ENCODE measurements around the gene CIAPIN1. TPM values are rescaled to one million over a fixed set of nuclear protein-coding genes. Genes with fewer than 3 reads are reported as not detected.

The CIAPIN1 gene
- total and polyA plus RNA-seq, 2 of the 4 experiments (the other 2 are of a cell fraction) = 41.6 to 47.7 TPM

DNA sequence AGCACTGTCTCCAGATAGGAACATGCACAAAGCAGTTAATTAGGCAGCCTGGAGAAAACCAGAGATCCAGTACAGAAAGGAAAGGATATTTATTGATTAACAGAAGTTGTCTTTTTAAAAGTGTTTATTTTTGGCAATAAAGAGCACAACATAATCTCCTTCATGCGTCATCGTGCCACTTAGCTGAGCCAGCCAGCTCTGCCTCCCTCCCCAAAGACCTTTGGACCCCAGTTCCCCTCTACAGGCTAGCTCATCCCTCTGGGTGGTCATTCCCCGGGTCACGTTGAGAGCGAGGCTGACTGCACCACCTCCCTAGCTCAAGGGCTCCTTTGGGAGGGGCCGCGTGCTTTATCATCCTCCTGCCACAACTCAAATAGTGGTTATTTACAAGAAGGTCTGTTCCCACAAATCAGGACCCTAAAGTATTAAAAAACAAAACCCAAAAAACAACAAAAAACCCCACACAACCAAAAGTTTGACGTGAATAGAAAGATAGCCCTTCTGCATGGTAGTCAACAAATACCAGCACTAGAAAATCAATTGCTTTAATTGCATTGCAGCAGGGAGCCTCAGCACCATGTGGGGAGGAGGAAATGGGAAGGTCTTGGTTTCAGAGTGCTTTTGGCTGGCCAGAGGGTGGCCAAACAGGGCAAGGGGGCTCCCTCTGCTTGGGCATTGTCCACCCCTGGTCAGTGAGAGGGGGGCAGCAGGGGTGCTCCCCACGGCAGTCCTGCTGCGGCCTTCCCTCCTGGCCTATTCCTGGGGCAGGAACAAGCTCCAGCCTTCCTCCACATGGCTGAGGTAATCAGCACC, 24.9 kb upstream of the CIAPIN1 start:
- Histone ChIP-seq H3K79me1 (ENCODE audit: low read depth in 1 of 2, low read length in 2 of 2) (peaks cover 10 to 14% of the 10 kb centered on the region in 2 experiments), H4K5ac (ENCODE audit: low read depth, low read length) (no peak overlapping the region), H3K4me2 (ENCODE audit: low read depth, low read length) (no peak overlapping the region), H2BK120ac (ENCODE audit: low read depth, low read length) (no peak overlapping the region), H3K4me1 (ENCODE audit: control insufficient read depth, insufficient read depth, low read length) (no peaks in the 10 kb centered on the region), H3K9me3 (ENCODE audit: control insufficient read depth, insufficient read depth, low read length) (no peaks in the 10 kb centered on the region), H2AK5ac (ENCODE audit: low read depth, low read length) (no peak overlapping the region), H3K18ac (ENCODE audit: low read depth, low read length) (no peak overlapping the region), H3K14ac (replicated peaks; ENCODE audit: low read depth, low read length) (no peak overlapping the region), H3K36me3 (ENCODE audit: control insufficient read depth, insufficient read depth, low read length) (peaks cover 52% of the 10 kb centered on the region), H3K9ac (ENCODE audit: low read depth, low read length) (no peak overlapping the region), H4K8ac (ENCODE audit: low read depth in 2 of 2, low read length in 2 of 2) (no peak overlapping the region), H2BK5ac (ENCODE audit: low read depth, low read length, poor library complexity, severe bottlenecking) (no peak overlapping the region), H3K4me3 (ENCODE audit: insufficient read depth, low read depth, low read length) (no peak overlapping the region), H2AFZ (replicated peaks; ENCODE audit: low read length, poor library complexity) (no peak overlapping the region), H2BK20ac (ENCODE audit: low read depth, low read length) (no peak overlapping the region), H3K27ac (ENCODE audit: insufficient read depth, low read length) (no peak overlapping the region), H3K9me1 (ENCODE audit: insufficient read depth, low read length) (no peaks in the 10 kb centered on the region), H2BK15ac (ENCODE audit: low read depth, low read length) (no peak overlapping the region), H4K91ac (ENCODE audit: insufficient read depth, low read depth, low read length) (no peak overlapping the region), H2AK9ac (replicated peaks; ENCODE audit: low read depth, low read length, poor library complexity) (no peak overlapping the region), H3K56ac (ENCODE audit: extremely low read depth, insufficient read depth, low read length) (no peak overlapping the region), H3K4ac (ENCODE audit: low read depth, low read length) (no peak overlapping the region), H4K20me1 (ENCODE audit: insufficient read depth, low read length) (0 out of 2 replicates have a peak, but pooled peaks cover 8% of the 10 kb centered on the region), H3K27me3 (ENCODE audit: control insufficient read depth, insufficient read depth, low read length) (no peaks in the 10 kb centered on the region), H3K23ac (ENCODE audit: low read depth, low read length) (no peak overlapping the region)
- WGBS, 2 experiments (ENCODE audit: extremely low coverage in 2 of 2, insufficient read length in 1 of 2) = no CpG with 5 or more reads among the region's 10 CpGs
- DNase-seq (no peak), ATAC-seq (ENCODE audit: low read depth) (no peak)
- ChIA-PET CTCF (interaction anchor here (1.4 kb wide), 1 partner anchor 9 kb away, joined by 3 read pairs; no protein-coding TSS in a partner anchor), POLR2A (ENCODE audit: unreplicated experiment) (no interaction called here)
- BruUV-seq (replicated peaks) = no TSS peak
- intact Hi-C loops (cut with micrococcal nuclease) (no loop called here), dilution Hi-C loops (cut with HindIII; ENCODE audit: low sequenced_read_pairs, unreplicated experiment) (no loop called here), in situ Hi-C loops (cut with MboI; ENCODE audit: low sequenced_read_pairs) (no loop called here)
- no peak for TF ChIP-seq RFX5 (IDR thresholded peaks at IDR 0.05; ENCODE audit: low read depth, low read length)
- no peak for TF ChIP-seq MAFK (IDR thresholded peaks at IDR 0.05; ENCODE audit: low read depth, low read length)
- TF ChIP-seq FOS (IDR thresholded peaks at IDR 0.05; ENCODE audit: low read depth, low read length) = no peak
- no peak for TF ChIP-seq RAD21 (IDR thresholded peaks at IDR 0.05; ENCODE audit: low read length)
- no peak for TF ChIP-seq NFE2L2 (IDR thresholded peaks at IDR 0.05; ENCODE audit: low read depth, low read length)
- TF ChIP-seq SMC3 (IDR thresholded peaks at IDR 0.05; ENCODE audit: low read depth, low read length) = no peak
- TF ChIP-seq, protein P1, sequence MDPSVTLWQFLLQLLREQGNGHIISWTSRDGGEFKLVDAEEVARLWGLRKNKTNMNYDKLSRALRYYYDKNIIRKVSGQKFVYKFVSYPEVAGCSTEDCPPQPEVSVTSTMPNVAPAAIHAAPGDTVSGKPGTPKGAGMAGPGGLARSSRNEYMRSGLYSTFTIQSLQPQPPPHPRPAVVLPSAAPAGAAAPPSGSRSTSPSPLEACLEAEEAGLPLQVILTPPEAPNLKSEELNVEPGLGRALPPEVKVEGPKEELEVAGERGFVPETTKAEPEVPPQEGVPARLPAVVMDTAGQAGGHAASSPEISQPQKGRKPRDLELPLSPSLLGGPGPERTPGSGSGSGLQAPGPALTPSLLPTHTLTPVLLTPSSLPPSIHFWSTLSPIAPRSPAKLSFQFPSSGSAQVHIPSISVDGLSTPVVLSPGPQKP (IDR thresholded peaks at IDR 0.05; ENCODE audit: borderline replicate concordance, low read depth, low read length) = no peak
- TF ChIP-seq POLR2A (IDR thresholded peaks at IDR 0.05; ENCODE audit: low read depth, low read length) = no peak
- no peak for TF ChIP-seq BHLHE40 (IDR thresholded peaks at IDR 0.05; ENCODE audit: low read depth, low read length)
- TF ChIP-seq, protein P2, sequence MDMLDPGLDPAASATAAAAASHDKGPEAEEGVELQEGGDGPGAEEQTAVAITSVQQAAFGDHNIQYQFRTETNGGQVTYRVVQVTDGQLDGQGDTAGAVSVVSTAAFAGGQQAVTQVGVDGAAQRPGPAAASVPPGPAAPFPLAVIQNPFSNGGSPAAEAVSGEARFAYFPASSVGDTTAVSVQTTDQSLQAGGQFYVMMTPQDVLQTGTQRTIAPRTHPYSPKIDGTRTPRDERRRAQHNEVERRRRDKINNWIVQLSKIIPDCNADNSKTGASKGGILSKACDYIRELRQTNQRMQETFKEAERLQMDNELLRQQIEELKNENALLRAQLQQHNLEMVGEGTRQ (IDR thresholded peaks at IDR 0.05; ENCODE audit: low read depth, low read length) = no peak
- TF ChIP-seq, protein P3, sequence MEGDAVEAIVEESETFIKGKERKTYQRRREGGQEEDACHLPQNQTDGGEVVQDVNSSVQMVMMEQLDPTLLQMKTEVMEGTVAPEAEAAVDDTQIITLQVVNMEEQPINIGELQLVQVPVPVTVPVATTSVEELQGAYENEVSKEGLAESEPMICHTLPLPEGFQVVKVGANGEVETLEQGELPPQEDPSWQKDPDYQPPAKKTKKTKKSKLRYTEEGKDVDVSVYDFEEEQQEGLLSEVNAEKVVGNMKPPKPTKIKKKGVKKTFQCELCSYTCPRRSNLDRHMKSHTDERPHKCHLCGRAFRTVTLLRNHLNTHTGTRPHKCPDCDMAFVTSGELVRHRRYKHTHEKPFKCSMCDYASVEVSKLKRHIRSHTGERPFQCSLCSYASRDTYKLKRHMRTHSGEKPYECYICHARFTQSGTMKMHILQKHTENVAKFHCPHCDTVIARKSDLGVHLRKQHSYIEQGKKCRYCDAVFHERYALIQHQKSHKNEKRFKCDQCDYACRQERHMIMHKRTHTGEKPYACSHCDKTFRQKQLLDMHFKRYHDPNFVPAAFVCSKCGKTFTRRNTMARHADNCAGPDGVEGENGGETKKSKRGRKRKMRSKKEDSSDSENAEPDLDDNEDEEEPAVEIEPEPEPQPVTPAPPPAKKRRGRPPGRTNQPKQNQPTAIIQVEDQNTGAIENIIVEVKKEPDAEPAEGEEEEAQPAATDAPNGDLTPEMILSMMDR (conservative IDR thresholded peaks at IDR 0.05; ENCODE audit: low read depth, low read length) = no peak
- no peak for TF ChIP-seq RCOR1 (IDR thresholded peaks at IDR 0.05; ENCODE audit: insufficient replicate concordance, low read length)
- no peak for TF ChIP-seq CHD1 (IDR thresholded peaks at IDR 0.05; ENCODE audit: low read depth, low read length)
- TF ChIP-seq MAZ (IDR thresholded peaks at IDR 0.05; ENCODE audit: borderline replicate concordance, low read depth, low read length) = no peak
- no peak for TF ChIP-seq MXI1 (IDR thresholded peaks at IDR 0.05; ENCODE audit: borderline replicate concordance, low read depth, low read length)
